Measurements from ENCODE around the gene SMAD7.

SMAD7 gene

GRCh38 chr18:48893061-48893607 lies 57.6 kb downstream of the SMAD7 start:
- DNase-seq, result no peak

- no peak for DNase-seq
Measured at GRCh38 chr18:48892146-48892855, 58.5 kb downstream of the SMAD7 start.

- no peak for DNase-seq
Measured at GRCh38 chr18:48891721-48892120, 59.0 kb downstream of the SMAD7 start.

- DNase-seq, result no peak
Measured at GRCh38 chr18:48889981-48890762, 60.6 kb downstream of the SMAD7 start.

GRCh38 chr18:48889115-48889941 lies 61.4 kb downstream of the SMAD7 start:
- DNase-seq, result no peak

- DNase-seq, result no peak
Measured at GRCh38 chr18:48888773-48889080, 62.0 kb downstream of the SMAD7 start.

- DNase-seq, result no peak
Measured at GRCh38 chr18:48887905-48888772, 62.6 kb downstream of the SMAD7 start.

- no peak for DNase-seq
Measured at GRCh38 chr18:48887294-48887904, 63.4 kb downstream of the SMAD7 start.

GRCh38 chr18:48886520-48887293 lies 64.1 kb downstream of the SMAD7 start:
- DNase-seq, result no peak

GRCh38 chr18:48885924-48886400 lies 64.8 kb downstream of the SMAD7 start:
- no peak for DNase-seq

- DNase-seq, result no peak
Measured at GRCh38 chr18:48885266-48885923, 65.4 kb downstream of the SMAD7 start.

GRCh38 chr18:48884771-48885170 lies 66.0 kb downstream of the SMAD7 start:
- DNase-seq, result no peak

- no peak for DNase-seq
Measured at GRCh38 chr18:48884306-48884705, 66.5 kb downstream of the SMAD7 start.

GRCh38 chr18:48882379-48882778 lies 68.4 kb downstream of the SMAD7 start:
- DNase-seq, result no peak

- no peak for DNase-seq
Measured at GRCh38 chr18:48880931-48881330, 69.8 kb downstream of the SMAD7 start.

- DNase-seq, result no peak
Measured at GRCh38 chr18:48879008-48879431, 71.7 kb downstream of the SMAD7 start.

GRCh38 chr18:48878471-48878870 lies 72.3 kb downstream of the SMAD7 start:
- no peak for DNase-seq

GRCh38 chr18:48877941-48878340 lies 72.8 kb downstream of the SMAD7 start:
- no peak for DNase-seq

- no peak for DNase-seq
Measured at GRCh38 chr18:48876590-48876989, 74.2 kb downstream of the SMAD7 start.

GRCh38 chr18:48875942-48876511 lies 74.7 kb downstream of the SMAD7 start:
- no peak for DNase-seq
